Progenitor cell of endocrine pancreas (in vitro differentiated cells): Measurements from ENCODE around the gene ACVRL1. TPM values are rescaled to one million over a fixed set of nuclear protein-coding genes. Genes with fewer than 3 reads are reported as not detected.

Experiments used
- DNase-seq: peaks from one replicate; pipeline ENCODE4 v3.0.0; 2021; ENCODE audit warnings: low spot score; ENCODE audit not compliant: unreplicated experiment
- H3K27ac Mint-ChIP-seq: 2 replicates; pipeline ENCODE4 v1.8.0; 2021; ENCODE audit warnings: mild to moderate bottlenecking, moderate library complexity, mixed read lengths
- H3K27me3 Mint-ChIP-seq: 2 replicates; pipeline ENCODE4 v1.8.0; 2021; ENCODE audit warnings: mixed read lengths
- H3K36me3 Mint-ChIP-seq: 2 replicates; pipeline ENCODE4 v1.8.0; 2022; ENCODE audit warnings: mixed read lengths; ENCODE audit not compliant: insufficient read depth
- H3K4me1 Mint-ChIP-seq: 2 replicates; pipeline ENCODE4 v1.8.0; 2021; ENCODE audit warnings: low read depth, mixed read lengths
- H3K4me3 Mint-ChIP-seq: 2 replicates; pipeline ENCODE4 v1.8.0; 2021; ENCODE audit warnings: low read depth, mild to moderate bottlenecking, moderate library complexity, mixed read lengths
- H3K9me3 Mint-ChIP-seq: 2 replicates; pipeline ENCODE4 v1.8.0; 2021; ENCODE audit warnings: low read depth, mixed read lengths
- total RNA-seq: library from RNA; stranded (reverse); gene quantifications from 2 replicates; pipeline ENCODE4 v1.2.1, GENCODE V29; 2021
- TF ChIP-seq, protein P1 (sequence below): fragments of 200-600 bp; sonication (generic); IDR thresholded peaks from one replicate; pipeline ENCODE4 v1.5.0; 2021; ENCODE audit warnings: antibody characterized with exemption, mild to moderate bottlenecking; ENCODE audit not compliant: unreplicated experiment

The ACVRL1 gene
- total RNA-seq, 1 donor from 2014 or later, result not detected

DNA sequence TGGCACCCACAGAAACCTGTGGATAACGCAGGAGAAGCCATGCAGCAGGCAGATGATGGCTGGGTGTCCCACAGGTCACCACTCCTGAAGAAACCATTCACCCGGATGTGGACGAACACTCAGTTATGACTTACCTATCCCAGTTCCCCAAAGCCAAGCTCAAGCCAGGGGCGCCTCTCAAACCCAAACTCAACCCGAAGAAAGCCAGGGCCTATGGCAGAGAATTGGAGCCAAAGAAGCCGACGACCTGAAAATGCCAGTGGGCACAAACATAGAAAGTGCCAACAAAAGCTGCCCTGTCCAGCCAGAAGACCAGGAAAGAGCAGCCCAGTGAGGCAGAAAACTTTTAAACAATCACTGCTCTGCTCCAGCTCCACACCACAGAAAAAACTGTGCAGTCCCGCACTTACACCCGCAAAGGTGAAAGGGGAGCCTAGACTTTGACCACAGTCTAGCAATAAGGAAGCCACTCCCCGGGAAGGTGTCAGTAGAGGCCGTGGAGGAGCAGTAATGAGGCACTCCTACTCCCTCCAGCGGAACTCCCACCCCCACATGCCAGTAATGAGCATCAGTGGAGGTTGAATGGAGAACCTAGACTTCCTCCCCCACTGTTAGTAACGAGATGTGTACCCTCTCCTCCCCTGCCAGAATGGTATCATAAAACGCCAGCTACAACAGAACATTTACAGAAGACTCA lies 6.0 kb upstream of the ACVRL1 start:
- Mint-ChIP-seq H3K27me3 (peaks cover 21% of the 10 kb centered on the region), H3K27ac (no peak overlapping the region), H3K4me1 (peaks cover 3% of the 10 kb centered on the region), H3K36me3 (no peaks in the 10 kb centered on the region), H3K9me3 (no peaks in the 10 kb centered on the region), H3K4me3 (no peak overlapping the region)
- no peak for DNase-seq
- TF ChIP-seq, protein P1, sequence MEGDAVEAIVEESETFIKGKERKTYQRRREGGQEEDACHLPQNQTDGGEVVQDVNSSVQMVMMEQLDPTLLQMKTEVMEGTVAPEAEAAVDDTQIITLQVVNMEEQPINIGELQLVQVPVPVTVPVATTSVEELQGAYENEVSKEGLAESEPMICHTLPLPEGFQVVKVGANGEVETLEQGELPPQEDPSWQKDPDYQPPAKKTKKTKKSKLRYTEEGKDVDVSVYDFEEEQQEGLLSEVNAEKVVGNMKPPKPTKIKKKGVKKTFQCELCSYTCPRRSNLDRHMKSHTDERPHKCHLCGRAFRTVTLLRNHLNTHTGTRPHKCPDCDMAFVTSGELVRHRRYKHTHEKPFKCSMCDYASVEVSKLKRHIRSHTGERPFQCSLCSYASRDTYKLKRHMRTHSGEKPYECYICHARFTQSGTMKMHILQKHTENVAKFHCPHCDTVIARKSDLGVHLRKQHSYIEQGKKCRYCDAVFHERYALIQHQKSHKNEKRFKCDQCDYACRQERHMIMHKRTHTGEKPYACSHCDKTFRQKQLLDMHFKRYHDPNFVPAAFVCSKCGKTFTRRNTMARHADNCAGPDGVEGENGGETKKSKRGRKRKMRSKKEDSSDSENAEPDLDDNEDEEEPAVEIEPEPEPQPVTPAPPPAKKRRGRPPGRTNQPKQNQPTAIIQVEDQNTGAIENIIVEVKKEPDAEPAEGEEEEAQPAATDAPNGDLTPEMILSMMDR, result no peak

DNA sequence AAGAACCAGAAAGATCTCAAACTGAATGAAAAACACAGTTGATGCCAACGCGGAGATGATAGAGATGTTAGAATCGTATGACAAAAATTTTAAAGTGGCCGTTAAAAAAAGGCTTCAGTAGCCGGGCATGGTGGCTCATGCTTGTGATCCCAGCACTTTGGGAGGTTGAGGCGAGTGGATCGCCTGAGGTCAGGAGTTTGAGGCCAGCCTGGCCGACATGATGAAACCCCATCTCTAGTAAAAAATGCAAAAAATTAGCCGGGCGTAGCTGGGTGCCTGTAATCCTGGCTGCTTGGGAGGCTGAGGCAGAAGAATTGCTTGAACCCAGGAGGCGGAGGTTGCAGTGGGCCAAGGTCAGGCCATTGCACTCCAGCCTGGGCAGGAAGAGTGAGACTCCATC lies 5.4 kb upstream of the ACVRL1 start:
- no peak for DNase-seq
- Mint-ChIP-seq H3K36me3 (no peaks in the 10 kb centered on the region), H3K27me3 (peaks cover 17% of the 10 kb centered on the region), H3K9me3 (no peaks in the 10 kb centered on the region), H3K4me1 (peaks cover 3% of the 10 kb centered on the region), H3K27ac (no peak overlapping the region), H3K4me3 (no peak overlapping the region)
- TF ChIP-seq, protein P1, result no peak

DNA sequence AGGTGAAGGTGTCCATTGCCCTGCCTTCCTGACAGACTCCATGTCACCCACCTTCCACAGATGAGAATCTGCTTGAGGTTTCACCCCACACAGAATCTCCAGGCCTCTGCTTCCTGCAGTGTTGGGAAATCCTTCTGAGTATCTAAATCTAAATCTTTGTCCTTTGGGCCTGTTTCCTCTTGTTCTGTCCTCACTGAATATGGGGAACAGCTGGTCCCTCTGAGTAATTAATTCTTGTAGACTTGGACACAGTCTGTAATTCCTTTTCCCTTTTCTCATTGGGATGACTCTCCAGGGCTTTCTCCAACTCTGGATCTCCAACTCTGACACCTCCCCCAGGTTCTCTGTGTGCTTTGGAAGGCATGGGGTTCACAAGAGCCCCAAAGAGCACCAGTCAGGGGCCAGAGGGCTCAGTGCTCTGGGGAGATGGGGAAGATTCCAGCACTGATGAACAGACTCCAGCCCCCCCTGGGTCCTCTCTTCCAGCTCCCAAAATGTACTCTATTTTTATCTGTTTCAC lies 2.3 kb upstream of the ACVRL1 start:
- Mint-ChIP-seq H3K36me3 (no peaks in the 10 kb centered on the region), H3K9me3 (no peaks in the 10 kb centered on the region), H3K4me1 (peaks cover 3% of the 10 kb centered on the region), H3K27ac (no peak overlapping the region), H3K4me3 (no peak overlapping the region), H3K27me3 (peaks cover 32% of the 10 kb centered on the region)
- TF ChIP-seq, protein P1, result no peak
- DNase-seq, result no peak

DNA sequence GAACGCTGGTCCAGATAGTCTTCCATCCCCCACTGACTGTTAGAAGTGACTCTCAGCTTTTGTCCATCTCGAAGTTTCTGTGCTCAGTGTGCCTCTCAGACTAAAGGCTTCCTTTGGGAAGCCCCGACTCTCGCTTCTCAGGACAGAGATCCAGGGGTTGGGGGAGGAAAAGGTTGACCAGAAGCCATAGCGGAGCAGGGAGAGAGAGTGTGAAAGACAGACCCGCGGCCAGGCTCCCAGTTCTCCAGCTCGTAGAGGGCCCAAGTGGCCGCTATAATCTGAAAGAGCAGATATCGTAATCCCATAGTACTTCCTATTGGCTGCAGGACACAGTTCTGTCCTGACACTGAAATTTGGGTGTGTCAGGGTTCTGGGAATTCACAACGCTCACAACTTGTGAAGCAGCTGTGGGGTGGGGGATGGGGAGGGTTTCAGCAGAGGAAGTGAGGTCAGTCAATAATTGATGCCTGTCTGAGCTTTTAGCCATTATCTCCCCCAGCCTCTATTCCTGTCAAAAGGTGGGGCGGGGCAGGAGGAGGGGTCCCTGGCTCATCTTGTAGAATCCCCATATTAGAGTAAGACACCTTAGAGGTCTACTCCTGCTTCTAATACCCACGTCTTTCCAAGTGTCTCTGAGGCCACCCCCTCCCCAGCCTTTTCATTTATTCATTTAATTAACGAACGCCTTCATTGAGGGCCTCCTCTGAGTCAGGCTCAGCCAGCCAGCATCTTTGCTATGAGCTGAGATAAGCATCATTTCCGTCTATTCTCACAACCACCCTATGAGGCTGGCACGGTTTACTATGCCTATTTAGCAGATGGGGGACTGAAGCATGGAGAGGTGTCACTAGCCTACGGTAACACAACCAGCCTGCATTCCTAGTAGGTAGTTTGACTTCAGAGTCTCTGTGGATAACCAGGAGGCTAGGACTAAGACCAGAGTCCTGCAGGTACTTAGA lies 1.6 kb upstream of the ACVRL1 start:
- peaks cover 37% of the 10 kb centered on the region for H3K27me3 Mint-ChIP-seq
- DNase-seq, result no peak
- TF ChIP-seq, protein P1, result no peak
- H3K27ac Mint-ChIP-seq, result no peak overlapping the region
- H3K9me3 Mint-ChIP-seq, result no peaks in the 10 kb centered on the region
- H3K36me3 Mint-ChIP-seq, result no peaks in the 10 kb centered on the region
- peaks cover 3% of the 10 kb centered on the region for H3K4me1 Mint-ChIP-seq
- H3K4me3 Mint-ChIP-seq, result no peak overlapping the region

DNA sequence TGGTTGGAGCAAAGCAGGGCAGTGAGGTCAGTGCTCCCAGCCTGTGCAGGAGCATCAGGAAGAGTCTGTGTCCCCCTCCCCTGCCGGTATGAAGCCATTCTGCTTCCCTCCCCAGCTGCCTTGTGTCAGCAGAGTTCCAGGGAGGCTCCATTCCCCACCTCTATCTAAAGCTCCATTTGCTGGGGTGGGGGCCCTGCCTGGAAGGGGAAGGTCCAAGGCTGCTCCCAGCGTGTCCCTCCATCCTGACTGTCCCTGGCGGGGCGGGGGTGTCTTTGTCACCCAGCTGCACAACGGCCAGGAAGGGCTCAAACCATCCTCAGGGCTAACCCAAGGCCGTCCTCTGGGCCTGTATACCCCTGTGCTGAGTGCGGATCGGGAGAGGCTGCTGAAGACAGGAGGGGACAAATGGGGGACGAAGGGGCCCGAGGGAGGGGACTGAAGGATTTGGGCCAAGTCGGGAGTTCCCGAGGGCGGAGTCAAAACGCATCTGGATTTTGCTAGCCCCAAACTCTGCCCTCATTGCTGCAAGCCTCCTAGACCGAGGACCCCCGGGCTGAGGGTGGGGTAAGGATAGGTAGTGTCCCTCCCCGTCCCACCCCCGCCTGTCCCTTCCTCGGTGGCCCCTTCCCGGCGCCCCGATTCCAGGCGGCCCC lies 748 bp upstream of the ACVRL1 start:
- peaks cover 3% of the 10 kb centered on the region for H3K4me1 Mint-ChIP-seq
- H3K36me3 Mint-ChIP-seq, result no peaks in the 10 kb centered on the region
- H3K4me3 Mint-ChIP-seq, result no peak overlapping the region
- peaks cover 44% of the 10 kb centered on the region for H3K27me3 Mint-ChIP-seq
- TF ChIP-seq, protein P1, result no peak
- DNase-seq, result no peak
- no peaks in the 10 kb centered on the region for H3K9me3 Mint-ChIP-seq
- H3K27ac Mint-ChIP-seq, result no peak overlapping the region
